HL-60 (cell line): ENCODE data around the gene PRKG2.

ENCODE experiments used
- GABPA ChIP-seq: IDR thresholded peaks from 2 replicates; pipeline ENCODE4 v1.6.1; 2012; ENCODE audit warnings: low read depth
- POLR2AphosphoS5 ChIP-seq: IDR thresholded peaks from 2 replicates; pipeline ENCODE4 v1.6.1; 2012; ENCODE audit warnings: low read depth
- TF ChIP-seq, protein P1 (sequence below): IDR thresholded peaks from one replicate; pipeline ENCODE4 v1.5.1; 2011; ENCODE audit warnings: low read length, control low read depth, inconsistent platforms; ENCODE audit not compliant: insufficient read depth
- TF ChIP-seq, protein P2 (sequence below): IDR thresholded peaks from 2 replicates; pipeline ENCODE4 v1.6.1; 2012; ENCODE audit warnings: low read depth; ENCODE audit not compliant: insufficient replicate concordance

DNA sequence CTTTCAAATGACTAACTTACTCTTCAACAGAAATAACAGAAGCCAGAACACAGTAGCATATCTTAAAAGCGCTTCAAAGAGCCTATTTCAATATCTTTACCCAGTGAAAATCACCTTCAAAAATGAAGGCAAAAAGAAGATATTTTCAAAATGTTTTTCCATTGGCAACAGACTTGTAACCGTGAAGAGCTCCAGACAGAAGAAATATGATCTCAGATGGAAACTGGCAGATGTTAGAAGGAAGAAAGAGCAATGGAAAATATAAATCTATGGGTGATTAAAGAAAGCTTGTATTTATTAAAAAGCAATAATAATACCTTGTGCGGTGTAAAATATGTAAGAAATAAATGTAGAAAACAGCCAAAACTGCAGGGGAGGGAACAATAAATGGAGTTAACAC lies 35.7 kb downstream of the PRKG2 start:
- TF ChIP-seq, protein P1, sequence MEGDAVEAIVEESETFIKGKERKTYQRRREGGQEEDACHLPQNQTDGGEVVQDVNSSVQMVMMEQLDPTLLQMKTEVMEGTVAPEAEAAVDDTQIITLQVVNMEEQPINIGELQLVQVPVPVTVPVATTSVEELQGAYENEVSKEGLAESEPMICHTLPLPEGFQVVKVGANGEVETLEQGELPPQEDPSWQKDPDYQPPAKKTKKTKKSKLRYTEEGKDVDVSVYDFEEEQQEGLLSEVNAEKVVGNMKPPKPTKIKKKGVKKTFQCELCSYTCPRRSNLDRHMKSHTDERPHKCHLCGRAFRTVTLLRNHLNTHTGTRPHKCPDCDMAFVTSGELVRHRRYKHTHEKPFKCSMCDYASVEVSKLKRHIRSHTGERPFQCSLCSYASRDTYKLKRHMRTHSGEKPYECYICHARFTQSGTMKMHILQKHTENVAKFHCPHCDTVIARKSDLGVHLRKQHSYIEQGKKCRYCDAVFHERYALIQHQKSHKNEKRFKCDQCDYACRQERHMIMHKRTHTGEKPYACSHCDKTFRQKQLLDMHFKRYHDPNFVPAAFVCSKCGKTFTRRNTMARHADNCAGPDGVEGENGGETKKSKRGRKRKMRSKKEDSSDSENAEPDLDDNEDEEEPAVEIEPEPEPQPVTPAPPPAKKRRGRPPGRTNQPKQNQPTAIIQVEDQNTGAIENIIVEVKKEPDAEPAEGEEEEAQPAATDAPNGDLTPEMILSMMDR = no peak
- no peak for TF ChIP-seq GABPA
- TF ChIP-seq POLR2AphosphoS5 = no peak
- TF ChIP-seq, protein P2, sequence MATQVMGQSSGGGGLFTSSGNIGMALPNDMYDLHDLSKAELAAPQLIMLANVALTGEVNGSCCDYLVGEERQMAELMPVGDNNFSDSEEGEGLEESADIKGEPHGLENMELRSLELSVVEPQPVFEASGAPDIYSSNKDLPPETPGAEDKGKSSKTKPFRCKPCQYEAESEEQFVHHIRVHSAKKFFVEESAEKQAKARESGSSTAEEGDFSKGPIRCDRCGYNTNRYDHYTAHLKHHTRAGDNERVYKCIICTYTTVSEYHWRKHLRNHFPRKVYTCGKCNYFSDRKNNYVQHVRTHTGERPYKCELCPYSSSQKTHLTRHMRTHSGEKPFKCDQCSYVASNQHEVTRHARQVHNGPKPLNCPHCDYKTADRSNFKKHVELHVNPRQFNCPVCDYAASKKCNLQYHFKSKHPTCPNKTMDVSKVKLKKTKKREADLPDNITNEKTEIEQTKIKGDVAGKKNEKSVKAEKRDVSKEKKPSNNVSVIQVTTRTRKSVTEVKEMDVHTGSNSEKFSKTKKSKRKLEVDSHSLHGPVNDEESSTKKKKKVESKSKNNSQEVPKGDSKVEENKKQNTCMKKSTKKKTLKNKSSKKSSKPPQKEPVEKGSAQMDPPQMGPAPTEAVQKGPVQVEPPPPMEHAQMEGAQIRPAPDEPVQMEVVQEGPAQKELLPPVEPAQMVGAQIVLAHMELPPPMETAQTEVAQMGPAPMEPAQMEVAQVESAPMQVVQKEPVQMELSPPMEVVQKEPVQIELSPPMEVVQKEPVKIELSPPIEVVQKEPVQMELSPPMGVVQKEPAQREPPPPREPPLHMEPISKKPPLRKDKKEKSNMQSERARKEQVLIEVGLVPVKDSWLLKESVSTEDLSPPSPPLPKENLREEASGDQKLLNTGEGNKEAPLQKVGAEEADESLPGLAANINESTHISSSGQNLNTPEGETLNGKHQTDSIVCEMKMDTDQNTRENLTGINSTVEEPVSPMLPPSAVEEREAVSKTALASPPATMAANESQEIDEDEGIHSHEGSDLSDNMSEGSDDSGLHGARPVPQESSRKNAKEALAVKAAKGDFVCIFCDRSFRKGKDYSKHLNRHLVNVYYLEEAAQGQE = no peak
